ENCODE measurements around the gene METRN. TPM values are rescaled to one million over a fixed set of nuclear protein-coding genes. Genes with fewer than 3 reads are reported as not detected.

The METRN gene
- total RNA-seq, 2 donors from 2014 or later, result 36.6 to 71.9 TPM

- H3K27me3 ChIP-seq, result no peaks in the 10 kb centered on the region
- TF ChIP-seq POLR2A (IDR thresholded peaks at IDR 0.05) (no peak), CTCF (IDR thresholded peaks at IDR 0.05) (no peak)
- 43 to 66% methylated on average over 4 to 16 of the region's 17 CpGs for WGBS, 2 donors
- no peak overlapping the region for H3K27ac ChIP-seq
- H3K36me3 ChIP-seq (replicated peaks in 1 of 2; ENCODE audit: insufficient read depth in 1 of 2, low read depth in 2 of 2), result no peaks in the 10 kb centered on the region
- DNase-seq (no peak), ATAC-seq (no peak)
- H3K4me3 ChIP-seq, result no peak overlapping the region
- intact Hi-C loops (cut with DNase I), result no loop called here
- no peaks in the 10 kb centered on the region for H3K4me1 ChIP-seq
- no peaks in the 10 kb centered on the region for H3K9me3 ChIP-seq
Measured at GRCh38 chr16:762595-763268, 47.8 kb downstream of the METRN start.

- Histone ChIP-seq H3K36me3 (replicated peaks in 1 of 2; ENCODE audit: insufficient read depth in 1 of 2, low read depth in 2 of 2) (no peaks in the 10 kb centered on the region), H3K9me3 (no peaks in the 10 kb centered on the region), H3K27ac (no peak overlapping the region), H3K4me1 (no peaks in the 10 kb centered on the region), H3K27me3 (no peaks in the 10 kb centered on the region), H3K4me3 (no peak overlapping the region)
- no peak for TF ChIP-seq POLR2A (IDR thresholded peaks at IDR 0.05)
- no peak for TF ChIP-seq CTCF (IDR thresholded peaks at IDR 0.05)
- intact Hi-C loops (cut with DNase I), result no loop called here
- WGBS, 2 donors, result 56 to 59% methylated on average over 7 to 20 of the region's 21 CpGs
- ATAC-seq (no peak), DNase-seq (no peak)
Measured at GRCh38 chr16:763369-764183, 48.7 kb downstream of the METRN start.

GRCh38 chr16:764184-764750 lies 49.3 kb downstream of the METRN start:
- Histone ChIP-seq H3K4me3 (no peak overlapping the region), H3K27me3 (no peaks in the 10 kb centered on the region), H3K4me1 (no peaks in the 10 kb centered on the region), H3K27ac (no peak overlapping the region), H3K9me3 (no peaks in the 10 kb centered on the region), H3K36me3 (replicated peaks in 1 of 2; ENCODE audit: insufficient read depth in 1 of 2, low read depth in 2 of 2) (no peaks in the 10 kb centered on the region)
- 54 to 90% methylated on average over 2 to 20 of the region's 20 CpGs for WGBS, 2 donors
- DNase-seq, result no peak
- intact Hi-C loops (cut with DNase I), result no loop called here
- no peak for TF ChIP-seq POLR2A (IDR thresholded peaks at IDR 0.05)
- ATAC-seq, result no peak

GRCh38 chr16:764848-765487 lies 50.0 kb downstream of the METRN start:
- no peaks in the 10 kb centered on the region for H3K9me3 ChIP-seq
- H3K4me1 ChIP-seq, result no peaks in the 10 kb centered on the region
- H3K4me3 ChIP-seq, result no peak overlapping the region
- ATAC-seq (no peak), DNase-seq (no peak)
- intact Hi-C loops (cut with DNase I), result no loop called here
- TF ChIP-seq CTCF (IDR thresholded peaks at IDR 0.05), result no peak
- TF ChIP-seq POLR2A (IDR thresholded peaks at IDR 0.05), result no peak
- H3K27ac ChIP-seq, result no peak overlapping the region
- H3K36me3 ChIP-seq (replicated peaks in 1 of 2; ENCODE audit: insufficient read depth in 1 of 2, low read depth in 2 of 2), result no peaks in the 10 kb centered on the region
- H3K27me3 ChIP-seq, result no peaks in the 10 kb centered on the region
- WGBS, 2 donors, result 74 to 77% methylated on average over 12 to 36 of the region's 38 CpGs

- no peaks in the 10 kb centered on the region for H3K4me1 ChIP-seq
- 77 to 80% methylated on average over 10 to 28 of the region's 29 CpGs for WGBS, 2 donors
Measured at GRCh38 chr16:765488-765865, 50.6 kb downstream of the METRN start.

More at GRCh38 chr16:765488-765865, 50.6 kb downstream of the METRN start:
- Histone ChIP-seq H3K27me3 (no peaks in the 10 kb centered on the region), H3K9me3 (no peaks in the 10 kb centered on the region), H3K36me3 (replicated peaks in 1 of 2; ENCODE audit: insufficient read depth in 1 of 2, low read depth in 2 of 2) (no peaks in the 10 kb centered on the region), H3K27ac (no peak overlapping the region), H3K4me3 (no peak overlapping the region)
- intact Hi-C loops (cut with DNase I), result no loop called here
- no peak for DNase-seq
- TF ChIP-seq POLR2A (IDR thresholded peaks at IDR 0.05) (no peak), CTCF (IDR thresholded peaks at IDR 0.05) (no peak)
- no peak for ATAC-seq

Data from body of pancreas (tissue), 4 donors.